Spleen (tissue), 7 donors: ENCODE results near the gene MBNL3.

Experiments
- POLR2A ChIP-seq, 3 donors: fragments of 450-650 bp; IDR thresholded peaks; one replicate each; pipeline ENCODE4 v1.5.1; 2017; ENCODE audit warnings: antibody characterized with exemption in 3 of 3, mild to moderate bottlenecking in 1 of 3
- TF ChIP-seq, protein P1 (sequence below), 11 experiments: fragments of 200-600 bp in 7 of 11; fragments of 450-650 bp in 4 of 11; sonication (generic) in 4 of 11; IDR thresholded peaks in 8 of 11; conservative IDR thresholded peaks in 3 of 11; 1 replicate in 7 of 11; 2 replicates in 4 of 11; pipeline versions ENCODE4 v1.4.0 to v1.8.0; 2016 to 2021; ENCODE audit warnings: antibody characterized with exemption in 11 of 11, inconsistent platforms in 4 of 11, mild to moderate bottlenecking in 1 of 11
- donor health status: DM: no; HTN: no; CAD: no; lungs with moderate emphysema.
- donor health status: DM: no; HTN: no; CAD: no.
- donor health status: DM: no; HTN: no; CAD: no.

DNA sequence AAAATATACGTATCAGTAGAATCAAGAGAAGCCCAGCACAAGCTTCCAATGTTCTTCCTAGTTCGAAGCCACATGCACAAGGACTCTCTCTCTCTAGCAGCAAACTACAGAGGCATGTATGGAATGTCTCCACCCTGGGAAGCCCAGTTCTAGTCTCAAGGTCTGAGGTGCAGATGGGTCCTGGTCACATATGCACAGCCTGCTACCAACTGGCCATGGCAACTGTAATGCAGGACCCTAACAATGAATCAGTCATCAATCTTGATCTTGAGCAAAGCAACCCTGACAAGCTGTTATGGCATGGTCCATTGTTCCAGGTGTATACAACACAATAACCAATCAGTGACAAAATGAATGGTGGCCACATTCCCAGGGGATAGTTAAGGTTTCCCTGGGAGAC lies 55.8 kb downstream of the MBNL3 start:
- no peak for TF ChIP-seq POLR2A (IDR thresholded peaks at IDR 0.05)
- TF ChIP-seq, protein P1, sequence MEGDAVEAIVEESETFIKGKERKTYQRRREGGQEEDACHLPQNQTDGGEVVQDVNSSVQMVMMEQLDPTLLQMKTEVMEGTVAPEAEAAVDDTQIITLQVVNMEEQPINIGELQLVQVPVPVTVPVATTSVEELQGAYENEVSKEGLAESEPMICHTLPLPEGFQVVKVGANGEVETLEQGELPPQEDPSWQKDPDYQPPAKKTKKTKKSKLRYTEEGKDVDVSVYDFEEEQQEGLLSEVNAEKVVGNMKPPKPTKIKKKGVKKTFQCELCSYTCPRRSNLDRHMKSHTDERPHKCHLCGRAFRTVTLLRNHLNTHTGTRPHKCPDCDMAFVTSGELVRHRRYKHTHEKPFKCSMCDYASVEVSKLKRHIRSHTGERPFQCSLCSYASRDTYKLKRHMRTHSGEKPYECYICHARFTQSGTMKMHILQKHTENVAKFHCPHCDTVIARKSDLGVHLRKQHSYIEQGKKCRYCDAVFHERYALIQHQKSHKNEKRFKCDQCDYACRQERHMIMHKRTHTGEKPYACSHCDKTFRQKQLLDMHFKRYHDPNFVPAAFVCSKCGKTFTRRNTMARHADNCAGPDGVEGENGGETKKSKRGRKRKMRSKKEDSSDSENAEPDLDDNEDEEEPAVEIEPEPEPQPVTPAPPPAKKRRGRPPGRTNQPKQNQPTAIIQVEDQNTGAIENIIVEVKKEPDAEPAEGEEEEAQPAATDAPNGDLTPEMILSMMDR (IDR thresholded peaks at IDR 0.05 in 8 of 11, conservative IDR thresholded peaks at IDR 0.05 in 3 of 11), result no peak
